Muscle of leg (tissue), 11 donors: ENCODE measurements around the gene COL1A1. TPM values are rescaled to one million over a fixed set of nuclear protein-coding genes. Genes with fewer than 3 reads are reported as not detected.

ENCODE experiments used
- DNase-seq: peaks from one replicate; pipeline ENCODE4 v3.0.0; 2013
- H3K27ac ChIP-seq: one replicate; pipeline ENCODE4 v1.5.1; 2013; ENCODE audit warnings: mild to moderate bottlenecking, low read length, control low read depth
- H3K27me3 ChIP-seq: one replicate; pipeline ENCODE4 v1.6.1; 2013; ENCODE audit warnings: low read length; ENCODE audit not compliant: control insufficient read depth, insufficient read depth
- H3K36me3 ChIP-seq: one replicate; pipeline ENCODE4 v1.6.1; 2013; ENCODE audit warnings: low read length; ENCODE audit not compliant: control insufficient read depth, insufficient read depth
- H3K4me1 ChIP-seq: one replicate; pipeline ENCODE4 v1.6.1; 2013; ENCODE audit warnings: low read length; ENCODE audit not compliant: control insufficient read depth, insufficient read depth
- H3K4me3 ChIP-seq: one replicate; pipeline ENCODE4 v1.5.1; 2013; ENCODE audit warnings: low read length, control low read depth
- H3K9me3 ChIP-seq: replicated peaks from 2 replicates; pipeline ENCODE4 v1.6.1; 2013; ENCODE audit warnings: low read depth, low read length; ENCODE audit not compliant: control insufficient read depth
- WGBS: methylation state at CpG from one replicate; pipeline ENCODE4 v1.1.5; 2013; ENCODE audit warnings: missing lambda C conversion rate; ENCODE audit not compliant: insufficient coverage; 5-methylcytosine and 5-hydroxymethylcytosine counted together
- polyA plus RNA-seq, 8 donors: library from polyadenylated mRNA; unstranded; fragments of 120-200 nt; gene quantifications; one replicate each; pipeline versions ENCODE4 v1.2.1 to v1.2.3, GENCODE V29; 2013; ENCODE audit warnings: inconsistent platforms in 1 of 8, low replicate concordance in 1 of 8; ENCODE audit not compliant: insufficient read length in 8 of 8, insufficient read depth in 1 of 8
- total RNA-seq: library from RNA; stranded (reverse); fragments of 120-200 nt; gene quantifications from one replicate; pipeline ENCODE4 v1.2.4, GENCODE V29; 2013

The COL1A1 gene
- total and polyA plus RNA-seq, 9 donors = 2,579 to 9,345 (median 4,374) TPM

- no peak overlapping the region for H3K4me3 ChIP-seq
- 44% methylated on average over 28 of the region's 31 CpGs for WGBS
- no peaks in the 10 kb centered on the region for H3K9me3 ChIP-seq
- H3K36me3 ChIP-seq = peaks cover 49% of the 10 kb centered on the region
- H3K27ac ChIP-seq = peak overlapping the region; percentile 65
- no peak for DNase-seq
- H3K4me1 ChIP-seq = peaks cover 58% of the 10 kb centered on the region
- H3K27me3 ChIP-seq = no peaks in the 10 kb centered on the region
These were observed 15.6 kb downstream of the COL1A1 start for GRCh38 chr17:50185631-50186471.

- 20% methylated on average over 15 of the region's 19 CpGs for WGBS
- H3K27me3 ChIP-seq = no peaks in the 10 kb centered on the region
- H3K4me1 ChIP-seq = peaks cover 57% of the 10 kb centered on the region
- H3K9me3 ChIP-seq = no peaks in the 10 kb centered on the region
- H3K4me3 ChIP-seq = no peak overlapping the region
- peaks cover 38% of the 10 kb centered on the region for H3K36me3 ChIP-seq
- peak overlapping the region; percentile 52 for H3K27ac ChIP-seq
- DNase-seq = peak; percentile 73
These were observed 16.6 kb downstream of the COL1A1 start for GRCh38 chr17:50184611-50185398.

GRCh38 chr17:50184064-50184463 lies 17.4 kb downstream of the COL1A1 start:
- WGBS = 14% methylated on average over 2 of the region's 8 CpGs
- Histone ChIP-seq H3K4me1 (peaks cover 52% of the 10 kb centered on the region), H3K4me3 (no peak overlapping the region), H3K27me3 (no peaks in the 10 kb centered on the region), H3K9me3 (no peaks in the 10 kb centered on the region), H3K36me3 (peaks cover 31% of the 10 kb centered on the region), H3K27ac (peak overlapping the region; percentile 21)
- peak; percentile 78 for DNase-seq

- H3K27ac ChIP-seq = peak overlapping the region; percentile 62
- H3K4me1 ChIP-seq = peaks cover 55% of the 10 kb centered on the region
- WGBS = 27% methylated on average over 3 of the region's 12 CpGs
- H3K36me3 ChIP-seq = peaks cover 27% of the 10 kb centered on the region
- peak; percentile 86 for DNase-seq
- H3K27me3 ChIP-seq = no peaks in the 10 kb centered on the region
- H3K9me3 ChIP-seq = no peaks in the 10 kb centered on the region
- H3K4me3 ChIP-seq = no peak overlapping the region
These were observed 17.9 kb downstream of the COL1A1 start for GRCh38 chr17:50183421-50183994.

- WGBS = 34% methylated on average over 7 of the region's 18 CpGs
- H3K27ac ChIP-seq = peak overlapping the region; percentile 62
- peaks cover 55% of the 10 kb centered on the region for H3K4me1 ChIP-seq
- H3K36me3 ChIP-seq = peaks cover 22% of the 10 kb centered on the region
- DNase-seq = no peak
- H3K4me3 ChIP-seq = no peak overlapping the region
- no peaks in the 10 kb centered on the region for H3K9me3 ChIP-seq
- H3K27me3 ChIP-seq = no peaks in the 10 kb centered on the region
These were observed 18.5 kb downstream of the COL1A1 start for GRCh38 chr17:50182783-50183420.

- Histone ChIP-seq H3K27ac (peak overlapping the region; percentile 70), H3K4me3 (no peak overlapping the region), H3K36me3 (peaks cover 20% of the 10 kb centered on the region), H3K27me3 (no peaks in the 10 kb centered on the region), H3K9me3 (no peaks in the 10 kb centered on the region), H3K4me1 (peaks cover 58% of the 10 kb centered on the region)
- DNase-seq = peak; percentile 77
- WGBS = 23% methylated on average over 11 of the region's 12 CpGs
These were observed 19.6 kb downstream of the COL1A1 start for GRCh38 chr17:50181591-50182560.

- Histone ChIP-seq H3K4me1 (peaks cover 59% of the 10 kb centered on the region), H3K27ac (peak overlapping the region; percentile 70), H3K9me3 (no peaks in the 10 kb centered on the region), H3K36me3 (peaks cover 16% of the 10 kb centered on the region), H3K4me3 (no peak overlapping the region), H3K27me3 (no peaks in the 10 kb centered on the region)
- 77% methylated on average over 3 of the region's 13 CpGs for WGBS
- no peak for DNase-seq
These were observed 20.3 kb downstream of the COL1A1 start for GRCh38 chr17:50181144-50181543.

GRCh38 chr17:50180620-50181019 lies 20.8 kb downstream of the COL1A1 start:
- H3K4me3 ChIP-seq = no peak overlapping the region
- no peak for DNase-seq
- H3K27me3 ChIP-seq = no peaks in the 10 kb centered on the region
- WGBS = 48% methylated on average over 10 of the region's 12 CpGs
- peaks cover 14% of the 10 kb centered on the region for H3K36me3 ChIP-seq
- no peak overlapping the region for H3K27ac ChIP-seq
- H3K9me3 ChIP-seq = no peaks in the 10 kb centered on the region
- H3K4me1 ChIP-seq = peaks cover 62% of the 10 kb centered on the region

GRCh38 chr17:50180111-50180510 lies 21.3 kb downstream of the COL1A1 start:
- no peak for DNase-seq
- no peak overlapping the region for H3K4me3 ChIP-seq
- H3K27me3 ChIP-seq = no peaks in the 10 kb centered on the region
- H3K27ac ChIP-seq = no peak overlapping the region
- H3K9me3 ChIP-seq = no peaks in the 10 kb centered on the region
- peaks cover 67% of the 10 kb centered on the region for H3K4me1 ChIP-seq
- peaks cover 17% of the 10 kb centered on the region for H3K36me3 ChIP-seq
- WGBS = 100% methylated on average over 1 of the region's 4 CpGs
